HCT116 (cell line): Measurements from ENCODE around the gene CAMK1D. TPM values are rescaled to one million over a fixed set of nuclear protein-coding genes. Genes with fewer than 3 reads are reported as not detected.

ENCODE experiments used
- ATAC-seq: fragments of 200-7000 bp; cut with Tn5 transposase; 2 replicates; pipeline ENCODE4 v1.9.1; 2020; ENCODE audit warnings: mild to moderate bottlenecking, moderate library complexity
- BruUV-seq: library from RNA; stranded (reverse); fragments of 400-500 nt; replicated peaks from 2 replicates; lab custom pipeline; 2021; lab: Mats Ljungman, UMichigan
- CTCF ChIA-PET: fragments of 300-600 bp; sonication (Branson Sonifier 250); formaldehyde crosslinking; loops from one replicate; lab custom pipeline; 2021; ENCODE audit warnings: antibody characterized with exemption; lab: Charles Lee
- POLR2A ChIA-PET: fragments of 300-600, 350-600 bp; sonication (Branson Sonifier 250); formaldehyde crosslinking; loops from one replicate; lab custom pipeline; 2021; ENCODE audit warnings: antibody characterized with exemption; lab: Charles Lee
- RAD21 ChIA-PET, 2 experiments: fragments of 300-600 bp; sonication (Branson Sonifier 250); formaldehyde crosslinking; loops; one replicate each; lab custom pipeline; 2023; ENCODE audit warnings: low total read pairs in 2 of 2; ENCODE audit not compliant: uncharacterized antibody in 2 of 2, unreplicated experiment in 2 of 2, low non-redundant PET in 1 of 2; lab: Charles Lee
- DNase-seq: peaks from one replicate; pipeline ENCODE4 v3.0.0-alpha.2; 2010; ENCODE audit warnings: low read depth, low spot score
- H2AFZ ChIP-seq: fragments of 200-600 bp; shearing (Covaris generic), sonication (generic); 2 replicates; pipeline ENCODE4 v1.6.1; 2017; ENCODE audit warnings: low read depth, mixed run types, mixed read lengths, antibody characterized with exemption, low read length; ENCODE audit not compliant: poor library complexity, severe bottlenecking
- H3K27ac ChIP-seq: 2 replicates; pipeline ENCODE4 v1.5.1; 2012; ENCODE audit warnings: low read depth, low read length
- H3K27me3 ChIP-seq: fragments of 200-600 bp; sonication (generic); 2 replicates; pipeline ENCODE4 v1.6.1; 2016; ENCODE audit warnings: mixed run types, low read length, mixed read lengths; ENCODE audit not compliant: insufficient read depth
- H3K36me3 ChIP-seq, 2 experiments: fragments of 200-500 bp in 1 of 2; fragments of 200-600 bp in 1 of 2; sonication (Bioruptor generic) in 1 of 2; sonication (generic) in 1 of 2; 2 replicates each; pipeline versions ENCODE4 v1.5.1 to v1.6.1; 2014 to 2016; ENCODE audit warnings: low read length in 2 of 2, inconsistent platforms in 1 of 2, mixed read lengths in 1 of 2, mixed run types in 1 of 2; ENCODE audit not compliant: insufficient read depth in 2 of 2, control insufficient read depth in 1 of 2
- H3K4me1 ChIP-seq, 2 experiments: fragments of 200-600 bp in 1 of 2; sonication (generic) in 1 of 2; 2 replicates each; pipeline versions ENCODE4 v1.5.1 to v1.6.1; 2012 to 2017; ENCODE audit warnings: low read length in 2 of 2, inconsistent platforms in 1 of 2, mild to moderate bottlenecking in 1 of 2, mixed read lengths in 1 of 2, mixed run types in 1 of 2, moderate library complexity in 1 of 2; ENCODE audit not compliant: insufficient read depth in 2 of 2, control insufficient read depth in 1 of 2
- H3K4me2 ChIP-seq: fragments of 200-600 bp; sonication (generic); 2 replicates; pipeline ENCODE4 v1.6.1; 2017; ENCODE audit warnings: mixed run types, low read length, mixed read lengths
- H3K4me3 ChIP-seq, 2 experiments: fragments of 200-600 bp in 1 of 2; sonication (generic) in 1 of 2; replicated peaks in 1 of 2; 2 replicates each; pipeline ENCODE4 v1.5.1; 2011 to 2016; ENCODE audit warnings: low read length in 2 of 2, control low read depth in 1 of 2, low read depth in 1 of 2, mild to moderate bottlenecking in 1 of 2, mixed read lengths in 1 of 2, mixed run types in 1 of 2
- H3K79me2 ChIP-seq: fragments of 200-600 bp; sonication (generic); 2 replicates; pipeline ENCODE4 v1.6.1; 2017; ENCODE audit warnings: mild to moderate bottlenecking, mixed run types, low read length, moderate library complexity, mixed read lengths; ENCODE audit not compliant: insufficient read depth
- H3K9ac ChIP-seq: fragments of 200-600 bp; sonication (generic); 2 replicates; pipeline ENCODE4 v1.6.1; 2016; ENCODE audit warnings: low read length, mixed read lengths
- H3K9me2 ChIP-seq: fragments of 200-600 bp; sonication (generic), shearing (Covaris generic); 2 replicates; pipeline ENCODE4 v1.6.1; 2017; ENCODE audit warnings: mixed run types, mild to moderate bottlenecking, moderate library complexity; ENCODE audit not compliant: insufficient read depth
- H3K9me3 ChIP-seq, 2 experiments: fragments of 200-500 bp in 1 of 2; fragments of 200-600 bp in 1 of 2; sonication (Bioruptor generic) in 1 of 2; sonication (generic) in 1 of 2; 2 replicates each; pipeline ENCODE4 v1.6.1; 2014 to 2017; ENCODE audit warnings: low read length in 2 of 2, mixed read lengths in 2 of 2, inconsistent platforms in 1 of 2, low read depth in 1 of 2, mild to moderate bottlenecking in 1 of 2, mixed run types in 1 of 2, moderate library complexity in 1 of 2; ENCODE audit not compliant: control insufficient read depth in 1 of 2, insufficient read depth in 1 of 2
- H4K20me1 ChIP-seq: fragments of 200-600 bp; sonication (generic), shearing (Covaris generic); 2 replicates; pipeline ENCODE4 v1.6.1; 2017; ENCODE audit warnings: mixed run types, mild to moderate bottlenecking, moderate library complexity; ENCODE audit not compliant: insufficient read depth
- CBX3 ChIP-seq: IDR thresholded peaks from 2 replicates; pipeline ENCODE4 v1.6.1; 2012; ENCODE audit warnings: low read depth
- CEBPB ChIP-seq: IDR thresholded peaks from 2 replicates; pipeline ENCODE4 v1.6.1; 2012; ENCODE audit warnings: low read depth
- EGR1 ChIP-seq: IDR thresholded peaks from 2 replicates; pipeline ENCODE4 v1.6.1; 2012; ENCODE audit warnings: low read depth
- ELF1 ChIP-seq: IDR thresholded peaks from 2 replicates; pipeline ENCODE4 v1.6.1; 2012; ENCODE audit warnings: low read depth, borderline replicate concordance
- EZH2 ChIP-seq: fragments of 200-600 bp; sonication (generic); IDR thresholded peaks from 2 replicates; pipeline ENCODE4 v1.6.1; 2017; ENCODE audit warnings: antibody characterized with exemption, mixed run types
- FOSL1 ChIP-seq: IDR thresholded peaks from 2 replicates; pipeline ENCODE4 v1.6.1; 2012; ENCODE audit warnings: low read depth
- JUND ChIP-seq: IDR thresholded peaks from 2 replicates; pipeline ENCODE4 v1.6.1; 2012
- POLR2AphosphoS5 ChIP-seq: IDR thresholded peaks from 2 replicates; pipeline ENCODE4 v1.6.1; 2011; ENCODE audit warnings: mild to moderate bottlenecking, low read depth, low read length, moderate library complexity
- RAD21 ChIP-seq: IDR thresholded peaks from 2 replicates; pipeline ENCODE4 v1.6.1; 2012; ENCODE audit warnings: low read depth, mild to moderate bottlenecking
- SP1 ChIP-seq: IDR thresholded peaks from 2 replicates; pipeline ENCODE4 v1.6.1; 2012; ENCODE audit warnings: low read depth
- ZBTB33 ChIP-seq: IDR thresholded peaks from 2 replicates; pipeline ENCODE4 v1.6.1; 2011; ENCODE audit warnings: mild to moderate bottlenecking, low read length, moderate library complexity; ENCODE audit not compliant: insufficient replicate concordance; ENCODE audit errors: extremely low read depth
- ZFX ChIP-seq: fragments of 450-650 bp; IDR thresholded peaks from 2 replicates; pipeline ENCODE4 v1.6.1; 2017
- intact Hi-C: fragments of 100-400 bp; cut with micrococcal nuclease; formaldehyde crosslinking; loops from 2 replicates; pipeline ENCODE4 v1.10.0; 2022
- total RNA-seq: library from RNA; stranded (reverse); gene quantifications from one replicate; pipeline ENCODE4 v1.2.1, GENCODE V29; 2021; ENCODE audit not compliant: unreplicated experiment
- TF ChIP-seq, protein P1 (sequence below): IDR thresholded peaks from 2 replicates; pipeline ENCODE4 v1.6.1; 2012

The CAMK1D gene
- total RNA-seq, 1 experiment from 2014 or later = 9.6 TPM

DNA sequence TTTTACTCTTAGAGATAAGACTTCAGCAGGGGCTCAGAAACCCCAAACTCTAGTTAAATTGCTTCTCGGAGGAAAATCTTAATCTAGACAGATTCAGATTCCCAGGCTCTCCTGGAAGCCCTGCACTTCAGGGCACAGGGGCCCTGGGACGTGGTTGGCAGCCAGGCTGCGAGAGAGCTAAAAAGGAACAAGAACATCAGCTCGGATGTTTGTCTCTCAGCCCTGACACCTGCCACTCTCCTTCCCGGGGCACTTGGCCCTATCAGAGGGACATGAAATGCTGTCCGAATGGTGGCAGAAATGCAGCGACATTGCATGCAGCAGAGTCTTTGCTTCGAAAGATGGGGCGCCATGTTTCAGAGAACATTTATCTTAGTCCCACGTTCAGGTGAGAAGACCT is 485.4 kb downstream of the CAMK1D start:
- Histone ChIP-seq H3K9me2 (no peaks in the 10 kb centered on the region), H3K4me1 (peaks cover 3 to 10% of the 10 kb centered on the region in 2 experiments; a peak in 3 of 4 replicates), H3K27me3 (no peaks in the 10 kb centered on the region), H4K20me1 (no peaks in the 10 kb centered on the region), H3K9me3 (no peaks in the 10 kb centered on the region), H2AFZ (no peak overlapping the region), H3K4me2 (no peak overlapping the region), H3K9ac (no peak overlapping the region), H3K79me2 (no peaks in the 10 kb centered on the region), H3K36me3 (no peaks in the 10 kb centered on the region), H3K27ac (no peak overlapping the region), H3K4me3 (no peak overlapping the region)
- ChIA-PET CTCF (no interaction called here), RAD21 (no interaction called here), POLR2A (no interaction called here)
- ATAC-seq (no peak), DNase-seq (no peak)
- intact Hi-C loops = no loop called here
- BruUV-seq = no TSS peak
- TF ChIP-seq POLR2AphosphoS5 (no peak), FOSL1 (no peak), ELF1 (no peak), ZBTB33 (no peak), EZH2 (no peak), RAD21 (no peak), EGR1 (no peak), JUND (no peak), ZFX (no peak)

DNA sequence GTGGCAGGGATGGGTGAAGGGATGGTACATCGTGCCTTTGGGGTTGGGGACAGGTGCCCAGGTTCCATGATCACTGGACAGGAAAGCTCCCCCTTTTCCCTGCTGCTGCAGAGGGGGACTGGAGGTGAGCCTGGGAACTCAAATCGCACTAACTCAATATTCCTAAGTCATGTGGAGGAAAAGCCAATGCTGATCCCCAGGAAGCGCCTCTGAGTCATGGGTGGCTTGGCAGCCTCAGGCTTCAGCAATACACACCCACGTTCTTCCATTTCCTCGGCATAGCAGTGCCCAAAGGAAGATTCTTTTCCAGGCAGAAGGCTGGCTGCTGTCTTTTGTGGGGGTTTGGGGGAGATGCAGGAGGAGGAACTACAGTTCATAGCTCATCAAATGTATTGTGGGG is 486.4 kb downstream of the CAMK1D start:
- Histone ChIP-seq H4K20me1 (no peaks in the 10 kb centered on the region), H3K4me2 (peak overlapping the region; percentile 54), H3K4me1 (peaks cover 3 to 10% of the 10 kb centered on the region in 2 experiments; a peak in 3 of 4 replicates), H3K27ac (no peak overlapping the region), H3K9me2 (no peaks in the 10 kb centered on the region), H3K4me3 (peak overlapping the region in 1 of 2 experiments; percentile 10; a peak in 1 of 4 replicates), H2AFZ (no peak overlapping the region), H3K9me3 (no peaks in the 10 kb centered on the region), H3K27me3 (no peaks in the 10 kb centered on the region), H3K36me3 (no peaks in the 10 kb centered on the region), H3K9ac (no peak overlapping the region), H3K79me2 (no peaks in the 10 kb centered on the region)
- DNase-seq (peak; percentile 15), ATAC-seq (peak; percentile 69)
- CTCF ChIA-PET = no interaction called here
- POLR2A ChIA-PET = no interaction called here
- BruUV-seq = no TSS peak
- RAD21 ChIA-PET = no interaction called here
- TF ChIP-seq, protein P1, sequence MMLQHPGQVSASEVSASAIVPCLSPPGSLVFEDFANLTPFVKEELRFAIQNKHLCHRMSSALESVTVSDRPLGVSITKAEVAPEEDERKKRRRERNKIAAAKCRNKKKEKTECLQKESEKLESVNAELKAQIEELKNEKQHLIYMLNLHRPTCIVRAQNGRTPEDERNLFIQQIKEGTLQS = no peak
- TF ChIP-seq EGR1 = peak; percentile 66
- TF ChIP-seq SP1 = 0 out of 2 replicates have a peak, but pooled peaks have one; percentile 27
- TF ChIP-seq FOSL1 = peak; percentile 32; the same call in 1 of the 2 replicates
- no peak for TF ChIP-seq CEBPB
- peak; percentile 38; the same call in 1 of the 2 replicates for TF ChIP-seq CBX3
- TF ChIP-seq JUND = 0 out of 2 replicates have a peak, but pooled peaks have one; percentile 26
- intact Hi-C loops = no loop called here
